H9 (cell line): ENCODE results near the gene FN3KRP. TPM values are rescaled to one million over a fixed set of nuclear protein-coding genes. Genes with fewer than 3 reads are reported as not detected.

Source experiments
- DNase-seq: peaks from one replicate; pipeline ENCODE4 v3.0.0-alpha.2; 2017
- H2AFZ ChIP-seq: one replicate; pipeline ENCODE4 v1.6.1; 2013; ENCODE audit warnings: mild to moderate bottlenecking, low read length, control low read depth, moderate library complexity
- H2AK5ac ChIP-seq: 2 replicates; pipeline ENCODE4 v1.6.1; 2013; ENCODE audit warnings: low read length, control low read depth, mixed read lengths; ENCODE audit not compliant: insufficient read length
- H2BK120ac ChIP-seq: one replicate; pipeline ENCODE4 v1.6.1; 2013; ENCODE audit warnings: low read depth, mild to moderate bottlenecking, low read length, control low read depth, inconsistent platforms; ENCODE audit not compliant: poor library complexity, severe bottlenecking
- H2BK12ac ChIP-seq: 2 replicates; pipeline ENCODE4 v1.6.1; 2013; ENCODE audit warnings: low read length, control low read depth, mixed read lengths, low read depth; ENCODE audit not compliant: insufficient read length
- H2BK15ac ChIP-seq: 2 replicates; pipeline ENCODE4 v1.6.1; 2013; ENCODE audit warnings: low read depth, low read length, control low read depth
- H2BK20ac ChIP-seq: one replicate; pipeline ENCODE4 v1.6.1; 2013; ENCODE audit warnings: low read depth, mild to moderate bottlenecking, low read length, control low read depth, inconsistent platforms; ENCODE audit not compliant: poor library complexity, severe bottlenecking
- H2BK5ac ChIP-seq: 2 replicates; pipeline ENCODE4 v1.6.1; 2013; ENCODE audit warnings: low read length, control low read depth, mixed read lengths; ENCODE audit not compliant: insufficient read length
- H3K14ac ChIP-seq: 2 replicates; pipeline ENCODE4 v1.6.1; 2013; ENCODE audit warnings: low read length, control low read depth; ENCODE audit not compliant: insufficient read depth
- H3K18ac ChIP-seq: 2 replicates; pipeline ENCODE4 v1.6.1; 2013; ENCODE audit warnings: low read depth, mild to moderate bottlenecking, mixed read lengths, low read length, control low read depth; ENCODE audit not compliant: insufficient read length
- H3K23ac ChIP-seq: 2 replicates; pipeline ENCODE4 v1.6.1; 2013; ENCODE audit warnings: low read length, control low read depth, mixed read lengths, low read depth; ENCODE audit not compliant: insufficient read length
- H3K23me2 ChIP-seq: 2 replicates; pipeline ENCODE4 v1.6.1; 2013; ENCODE audit warnings: low read depth, mild to moderate bottlenecking, mixed read lengths, low read length, control low read depth; ENCODE audit not compliant: insufficient read length, poor library complexity, severe bottlenecking
- H3K27ac ChIP-seq: 2 replicates; pipeline ENCODE4 v1.5.1; 2013; ENCODE audit warnings: low read length, control low read depth, mixed read lengths, low read depth; ENCODE audit not compliant: insufficient read length
- H3K27me3 ChIP-seq: 2 replicates; pipeline ENCODE4 v1.6.1; 2013; ENCODE audit warnings: low read length, control low read depth, inconsistent platforms; ENCODE audit not compliant: insufficient read depth
- H3K4ac ChIP-seq: 2 replicates; pipeline ENCODE4 v1.6.1; 2013; ENCODE audit warnings: low read depth, mild to moderate bottlenecking, control low read depth, inconsistent platforms, low read length, moderate library complexity
- H3K4me1 ChIP-seq: 2 replicates; pipeline ENCODE4 v1.6.1; 2013; ENCODE audit warnings: low read length, control low read depth, inconsistent platforms; ENCODE audit not compliant: insufficient read depth
- H3K4me2 ChIP-seq: 2 replicates; pipeline ENCODE4 v1.6.1; 2013; ENCODE audit warnings: low read length, control low read depth, mixed read lengths; ENCODE audit not compliant: insufficient read length, insufficient read depth
- H3K56ac ChIP-seq: 2 replicates; pipeline ENCODE4 v1.6.1; 2013; ENCODE audit warnings: low read depth, mild to moderate bottlenecking, mixed read lengths, low read length, control low read depth; ENCODE audit not compliant: insufficient read length
- H3K79me1 ChIP-seq: 2 replicates; pipeline ENCODE4 v1.6.1; 2013; ENCODE audit warnings: low read depth, mild to moderate bottlenecking, moderate library complexity, low read length, control low read depth, inconsistent platforms; ENCODE audit not compliant: insufficient read depth, poor library complexity, severe bottlenecking
- H3K79me2 ChIP-seq: 2 replicates; pipeline ENCODE4 v1.6.1; 2013; ENCODE audit warnings: low read length, control low read depth, inconsistent platforms; ENCODE audit not compliant: insufficient read depth
- H3K9ac ChIP-seq: 2 replicates; pipeline ENCODE4 v1.6.1; 2013; ENCODE audit warnings: low read length, control low read depth, mixed read lengths; ENCODE audit not compliant: insufficient read length; ENCODE audit errors: extremely low read depth
- H3K9me3 ChIP-seq: one replicate; pipeline ENCODE4 v1.6.1; 2013; ENCODE audit warnings: low read depth, low read length, inconsistent platforms; ENCODE audit not compliant: control insufficient read depth
- H3T11ph ChIP-seq: one replicate; pipeline ENCODE4 v1.6.1; 2013; ENCODE audit warnings: mild to moderate bottlenecking, low read length, control low read depth, inconsistent platforms
- H4K20me1 ChIP-seq: one replicate; pipeline ENCODE4 v1.6.1; 2013; ENCODE audit not compliant: control insufficient read depth, insufficient read length, insufficient read depth
- H4K5ac ChIP-seq: 2 replicates; pipeline ENCODE4 v1.6.1; 2013; ENCODE audit warnings: low read depth, mild to moderate bottlenecking, mixed read lengths, low read length, control low read depth; ENCODE audit not compliant: insufficient read length
- H4K8ac ChIP-seq: replicated peaks from 2 replicates; pipeline ENCODE4 v1.6.1; 2013; ENCODE audit warnings: low read length, control low read depth, mixed read lengths, low read depth; ENCODE audit not compliant: insufficient read length
- H4K91ac ChIP-seq: 2 replicates; pipeline ENCODE4 v1.6.1; 2013; ENCODE audit warnings: low read depth, mild to moderate bottlenecking, moderate library complexity, mixed read lengths, low read length, control low read depth; ENCODE audit not compliant: insufficient read length
- H3K27ac Mint-ChIP-seq, 3 experiments: 2 replicates in 2 of 3; 3 replicates in 1 of 3; pipeline ENCODE4 v1.8.0; 2020 to 2021; ENCODE audit warnings: mixed read lengths in 3 of 3, mild to moderate bottlenecking in 1 of 3, moderate library complexity in 1 of 3
- H3K27me3 Mint-ChIP-seq: 2 replicates; pipeline ENCODE4 v1.8.0; 2021; ENCODE audit warnings: low read depth, mild to moderate bottlenecking, moderate library complexity, mixed read lengths
- H3K36me3 Mint-ChIP-seq, 3 experiments: 2 replicates in 2 of 3; 3 replicates in 1 of 3; pipeline ENCODE4 v1.8.0; 2020 to 2021; ENCODE audit warnings: low read depth in 3 of 3, mixed read lengths in 3 of 3; ENCODE audit not compliant: insufficient read depth in 1 of 3
- H3K4me1 Mint-ChIP-seq, 2 experiments: 2 replicates each; pipeline ENCODE4 v1.8.0; 2020; ENCODE audit warnings: mixed read lengths in 2 of 2
- H3K4me3 Mint-ChIP-seq, 2 experiments: 2 replicates in 1 of 2; 3 replicates in 1 of 2; pipeline ENCODE4 v1.8.0; 2020 to 2021; ENCODE audit warnings: mild to moderate bottlenecking in 2 of 2, mixed read lengths in 2 of 2, moderate library complexity in 1 of 2
- H3K9me3 Mint-ChIP-seq, 2 experiments: 2 replicates in 1 of 2; 3 replicates in 1 of 2; pipeline ENCODE4 v1.8.0; 2020; ENCODE audit warnings: mild to moderate bottlenecking in 2 of 2, mixed read lengths in 2 of 2, moderate library complexity in 1 of 2
- CTCF ChIP-seq: fragments of 200-600 bp; sonication (generic); conservative IDR thresholded peaks from 3 replicates; pipeline ENCODE4 v1.8.0; 2021; ENCODE audit warnings: antibody characterized with exemption, mild to moderate bottlenecking
- WGBS: extraction: QIAGEN DNeasy Blood & Tissue Kit; methylation state at CpG from one replicate; pipeline ENCODE4 v1.1.7; 2013; ENCODE audit warnings: missing lambda C conversion rate, low lambda C conversion rate, mixed read lengths; ENCODE audit not compliant: insufficient read length; ENCODE audit errors: extremely low coverage; 5-methylcytosine and 5-hydroxymethylcytosine counted together
- total RNA-seq: library from RNA; stranded (reverse); gene quantifications from 2 replicates; pipeline ENCODE4 v1.2.1, GENCODE V29; 2021

Gene FN3KRP
- total RNA-seq, 1 experiment from 2014 or later, result 32.9 TPM

- Histone ChIP-seq H3K9me3 (no peaks in the 10 kb centered on the region), H2BK20ac (no peak overlapping the region), H3K14ac (no peak overlapping the region; the same call in 1 of the 2 replicates), H4K91ac (no peak overlapping the region), H2AFZ (no peak overlapping the region), H3K23me2 (no peaks in the 10 kb centered on the region), H3K79me2 (no peaks in the 10 kb centered on the region), H2BK12ac (no peak overlapping the region), H3K4me1 (no peaks in the 10 kb centered on the region), H3K23ac (no peak overlapping the region), H4K8ac (no peak overlapping the region), H3K4ac (no peak overlapping the region), H2BK15ac (no peak overlapping the region), H2BK120ac (no peak overlapping the region), H4K20me1 (no peaks in the 10 kb centered on the region), H2BK5ac (no peak overlapping the region), H3K4me2 (no peak overlapping the region), H2AK5ac (no peak overlapping the region), H3K27me3 (no peaks in the 10 kb centered on the region), H3K27ac (no peak overlapping the region), H3K18ac (no peak overlapping the region), H3T11ph (no peak overlapping the region), H3K79me1 (no peaks in the 10 kb centered on the region), H3K56ac (no peak overlapping the region), H3K9ac (no peak overlapping the region), H4K5ac (no peak overlapping the region)
- Mint-ChIP-seq H3K4me3 (no peak overlapping the region), H3K4me1 (0 out of 4 replicates have a peak, but pooled peaks cover 0 to 2% of the 10 kb centered on the region in 2 experiments), H3K27me3 (peaks cover 2% of the 10 kb centered on the region), H3K27ac (no peak overlapping the region), H3K9me3 (peaks cover 2% of the 10 kb centered on the region in 2 experiments; a peak in 2 of 5 replicates), H3K36me3 (peaks cover 0 to 2% (median 0%) of the 10 kb centered on the region in 3 experiments; a peak in 1 of 7 replicates)
- no peak for DNase-seq
- WGBS, result no CpG with 5 or more reads among the region's 8 CpGs
- TF ChIP-seq CTCF, result no peak
Measured at GRCh38 chr17:82689077-82689476, 27.4 kb upstream of the FN3KRP start.
